Measurements from ENCODE around the gene NKD2. TPM values are rescaled to one million over a fixed set of nuclear protein-coding genes. Genes with fewer than 3 reads are reported as not detected.

NKD2 gene
- total RNA-seq, 1 donor from 2014 or later, result 28.3 TPM

DNA sequence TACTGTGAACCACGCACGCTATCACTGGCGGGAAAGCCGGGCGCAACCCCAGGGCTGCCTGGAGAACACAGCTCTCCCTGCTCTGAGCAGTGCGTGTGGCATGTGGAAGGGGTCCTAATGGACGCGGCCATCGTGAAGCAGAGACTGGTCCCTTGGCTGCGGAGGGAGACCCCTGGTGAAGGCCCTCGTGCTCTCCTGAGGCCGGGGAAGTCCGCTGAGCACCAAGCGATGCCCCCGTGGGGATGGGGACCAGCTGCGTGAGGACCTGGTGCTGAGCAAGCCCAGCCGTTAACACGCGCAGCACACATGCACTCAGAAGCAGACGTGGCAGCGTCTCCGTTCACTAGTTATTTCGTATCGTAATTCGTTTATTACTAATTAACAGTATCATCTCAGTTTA lies 78.8 kb downstream of the NKD2 start:
- Mint-ChIP-seq H3K36me3 (ENCODE audit: insufficient read depth) (peaks cover 13% of the 10 kb centered on the region), H3K27me3 (no peaks in the 10 kb centered on the region), H3K9me3 (ENCODE audit: low read depth) (no peaks in the 10 kb centered on the region), H3K27ac (no peak overlapping the region), H3K4me1 (ENCODE audit: low read depth) (no peaks in the 10 kb centered on the region), H3K4me3 (ENCODE audit: low read depth) (no peak overlapping the region)
- no peak for DNase-seq (ENCODE audit: low spot score, unreplicated experiment)
- TF ChIP-seq, protein P1, sequence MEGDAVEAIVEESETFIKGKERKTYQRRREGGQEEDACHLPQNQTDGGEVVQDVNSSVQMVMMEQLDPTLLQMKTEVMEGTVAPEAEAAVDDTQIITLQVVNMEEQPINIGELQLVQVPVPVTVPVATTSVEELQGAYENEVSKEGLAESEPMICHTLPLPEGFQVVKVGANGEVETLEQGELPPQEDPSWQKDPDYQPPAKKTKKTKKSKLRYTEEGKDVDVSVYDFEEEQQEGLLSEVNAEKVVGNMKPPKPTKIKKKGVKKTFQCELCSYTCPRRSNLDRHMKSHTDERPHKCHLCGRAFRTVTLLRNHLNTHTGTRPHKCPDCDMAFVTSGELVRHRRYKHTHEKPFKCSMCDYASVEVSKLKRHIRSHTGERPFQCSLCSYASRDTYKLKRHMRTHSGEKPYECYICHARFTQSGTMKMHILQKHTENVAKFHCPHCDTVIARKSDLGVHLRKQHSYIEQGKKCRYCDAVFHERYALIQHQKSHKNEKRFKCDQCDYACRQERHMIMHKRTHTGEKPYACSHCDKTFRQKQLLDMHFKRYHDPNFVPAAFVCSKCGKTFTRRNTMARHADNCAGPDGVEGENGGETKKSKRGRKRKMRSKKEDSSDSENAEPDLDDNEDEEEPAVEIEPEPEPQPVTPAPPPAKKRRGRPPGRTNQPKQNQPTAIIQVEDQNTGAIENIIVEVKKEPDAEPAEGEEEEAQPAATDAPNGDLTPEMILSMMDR (IDR thresholded peaks at IDR 0.05; ENCODE audit: unreplicated experiment), result no peak

DNA sequence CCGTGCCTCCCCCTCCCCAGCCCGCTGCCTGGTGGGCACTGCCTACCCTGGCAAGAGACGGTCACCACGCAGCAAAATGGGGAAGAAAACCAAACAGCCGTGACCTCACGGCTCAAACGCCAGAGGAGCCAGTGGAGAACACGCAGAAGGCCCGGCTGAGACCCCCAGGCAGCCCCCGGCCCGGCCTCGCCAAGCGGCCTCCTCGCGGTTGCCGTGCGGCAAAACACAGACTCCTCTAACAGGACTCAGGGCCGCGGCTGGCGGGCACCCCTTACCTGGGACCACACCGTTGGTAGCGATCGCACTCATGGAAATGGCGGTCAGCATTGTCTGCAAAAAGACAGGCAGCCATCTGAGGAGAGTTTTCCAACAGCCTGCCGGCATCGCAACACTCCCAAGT lies 79.4 kb downstream of the NKD2 start:
- Mint-ChIP-seq H3K36me3 (ENCODE audit: insufficient read depth) (peaks cover 16% of the 10 kb centered on the region), H3K27ac (no peak overlapping the region), H3K27me3 (no peaks in the 10 kb centered on the region), H3K4me3 (ENCODE audit: low read depth) (no peak overlapping the region), H3K9me3 (ENCODE audit: low read depth) (no peaks in the 10 kb centered on the region), H3K4me1 (ENCODE audit: low read depth) (no peaks in the 10 kb centered on the region)
- TF ChIP-seq, protein P1 (IDR thresholded peaks at IDR 0.05; ENCODE audit: unreplicated experiment), result no peak
- DNase-seq (ENCODE audit: low spot score, unreplicated experiment), result no peak

Small RNAs within 50 kb of the gene (microRNA-seq; reads per million reads assigned to microRNA genes)
- not detected for gene MIR4635 (ENCODE audit: borderline number of aligned reads, unreplicated experiment)

Other genes with a start within 250 kb of the NKD2 start
- 8.6 and 8.7 TPM in 2 replicates for gene ZDHHC11B, start 224.1 kb upstream of the NKD2 start, total RNA-seq
- gene ZDHHC11, start 157.8 kb upstream of the NKD2 start, total RNA-seq, result 44.3 and 47.6 TPM in 2 replicates
- 69.0 and 69.2 TPM in 2 replicates for gene BRD9, start 116.0 kb upstream of the NKD2 start, total RNA-seq
- 11.9 and 13.5 TPM in 2 replicates for gene TRIP13, start 115.9 kb upstream of the NKD2 start, total RNA-seq
- 76.3 and 80.8 TPM in 2 replicates for gene SLC12A7, start 103.3 kb downstream of the NKD2 start, total RNA-seq
- gene SLC6A19, start 192.8 kb downstream of the NKD2 start, total RNA-seq, result 2.2 and 2.6 TPM in 2 replicates
- not detected in 2 replicates for gene SLC6A18, start 216.6 kb downstream of the NKD2 start, total RNA-seq